SU-DHL-6 (cell line): Measurements from ENCODE around the gene PANK2.

ENCODE experiments used
- CTCF ChIP-seq: fragments of 200-600 bp; sonication (generic); IDR thresholded peaks from one replicate; pipeline ENCODE4 v1.5.1; 2017; ENCODE audit warnings: antibody characterized with exemption, mild to moderate bottlenecking, low read length, moderate library complexity; ENCODE audit not compliant: insufficient read depth, poor library complexity, severe bottlenecking
- EZH2phosphoT487 ChIP-seq: fragments of 200-600 bp; sonication (generic), shearing (Covaris generic); conservative IDR thresholded peaks from 2 replicates; pipeline ENCODE4 v1.6.1; 2018; ENCODE audit warnings: mild to moderate bottlenecking, antibody characterized with exemption, low read length, moderate library complexity, mixed read lengths

GRCh38 chr20:3972161-3972560, 83.0 kb downstream of the PANK2 start:
- TF ChIP-seq CTCF (no peak), EZH2phosphoT487 (no peak)
